D721Med (cell line): ENCODE measurements around the gene ZC3H11A.

Experiments
- DNase-seq: peaks from one replicate; pipeline ENCODE4 v3.0.0; 2011; ENCODE audit warnings: low spot score; ENCODE audit not compliant: insufficient read length
- FAIRE-seq: peaks from 2 replicates; lab custom pipeline; 2011; peaks lifted over from hg19 to GRCh38; lab: Jason Lieb, UNC
- CTCF ChIP-seq: IDR thresholded peaks from 2 replicates; pipeline ENCODE4 v1.5.1; 2012; ENCODE audit warnings: mild to moderate bottlenecking, control low read depth; ENCODE audit not compliant: insufficient read depth; ENCODE audit errors: missing control alignments

Gene ZC3H11A

GRCh38 chr1:203763505-203763904 lies 31.9 kb upstream of the ZC3H11A start:
- DNase-seq: no peak
- FAIRE-seq: no peak

GRCh38 chr1:203764105-203765028 lies 31.1 kb upstream of the ZC3H11A start:
- no peak for FAIRE-seq
- no peak for DNase-seq
- no peak for TF ChIP-seq CTCF

More at GRCh38 chr1:203763505-203763904, 31.9 kb upstream of the ZC3H11A start:
- TF ChIP-seq CTCF: no peak

GRCh38 chr1:203765029-203765837 lies 30.2 kb upstream of the ZC3H11A start, which contains the start of gene LAX1:
LAX1 (plus strand) TSS chr1:203765183; CDS start chr1:203765566, 383 bp downstream.
- no peak for DNase-seq
- TF ChIP-seq CTCF: no peak
- FAIRE-seq: no peak

GRCh38 chr1:203768256-203768655 lies 27.2 kb upstream of the ZC3H11A start:
- FAIRE-seq: no peak
- TF ChIP-seq CTCF: no peak
- DNase-seq: no peak

- FAIRE-seq (no peak), DNase-seq (no peak)
- TF ChIP-seq CTCF: no peak
These were observed 25.7 kb upstream of the ZC3H11A start for GRCh38 chr1:203769505-203770343.

GRCh38 chr1:203771901-203772301 lies 23.5 kb upstream of the ZC3H11A start:
- TF ChIP-seq CTCF: no peak
- DNase-seq (no peak), FAIRE-seq (no peak)
